ENCODE results near the gene ST6GALNAC6.

The ST6GALNAC6 gene

DNA sequence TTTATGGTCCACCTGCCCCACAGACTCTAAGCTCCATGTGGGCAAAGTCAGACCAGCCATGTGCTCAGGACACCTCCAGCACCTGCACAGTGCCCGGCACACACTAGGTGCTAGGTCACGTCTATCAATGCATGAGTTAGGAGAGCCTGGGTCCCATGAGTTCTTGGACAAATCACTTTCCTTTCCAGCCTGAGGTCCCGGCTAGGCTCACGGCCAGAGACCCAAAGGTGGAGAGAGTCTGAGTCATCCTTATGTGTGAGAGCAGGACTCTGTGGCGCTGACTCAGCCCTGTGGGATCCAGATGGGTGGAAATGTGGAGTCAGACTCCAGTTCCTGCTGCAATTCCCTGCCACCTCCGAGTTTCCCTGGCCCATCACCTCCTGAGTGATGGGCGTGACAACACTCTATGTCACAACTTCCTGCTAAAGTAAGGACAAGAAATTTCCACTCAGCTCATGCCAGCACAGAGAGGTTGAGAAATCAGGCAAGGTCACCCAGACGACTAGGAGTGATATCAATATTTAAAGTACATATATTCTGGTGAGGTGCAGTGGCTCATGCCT, 19.9 kb upstream of the ST6GALNAC6 start:
- in situ Hi-C loops (cut with HindIII; ENCODE audit: low sequenced_read_pairs): no loop called here

DNA sequence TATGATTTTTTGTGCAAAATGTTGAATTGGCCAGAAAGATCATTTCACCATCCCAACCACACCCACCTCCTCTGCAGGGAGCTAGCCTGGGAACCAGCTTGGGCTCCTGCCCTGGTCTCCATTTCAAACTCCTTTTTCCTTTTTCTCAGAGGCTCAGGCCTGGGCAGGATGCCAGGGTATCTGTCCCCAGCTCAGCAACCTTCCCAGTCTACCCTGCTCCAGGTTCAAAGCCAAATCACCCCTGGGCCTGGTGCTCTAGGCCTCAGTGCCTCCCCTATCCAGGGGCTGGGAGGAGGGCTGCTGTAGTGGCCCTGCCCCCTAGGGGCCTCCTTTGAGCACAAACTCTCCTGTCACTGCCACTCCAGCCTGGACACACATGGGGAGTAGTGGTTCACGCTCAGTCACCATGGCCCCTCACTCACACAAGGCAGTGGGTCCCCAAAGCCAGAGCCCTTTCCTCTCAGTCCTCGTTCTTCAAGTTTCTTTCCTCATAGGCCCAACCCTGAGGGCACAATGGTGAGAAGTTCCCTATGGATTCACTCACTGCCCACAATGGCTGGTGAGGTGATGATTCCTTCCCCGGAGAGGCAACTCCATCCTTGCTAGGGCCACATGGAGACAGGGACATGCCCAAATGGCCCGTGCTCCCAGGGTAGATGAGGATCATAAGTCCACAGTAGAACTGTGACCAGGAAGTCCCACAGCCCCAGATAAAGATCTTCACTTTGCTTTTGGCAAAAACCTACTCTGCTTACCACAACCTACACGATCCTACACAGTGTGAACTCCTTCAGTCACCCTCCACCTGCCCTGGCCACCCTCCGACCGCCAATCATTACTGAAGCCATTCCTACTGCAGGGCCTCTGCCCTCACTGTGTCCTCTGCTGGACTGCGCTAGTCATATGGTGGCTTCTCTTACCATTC, 19.0 kb upstream of the ST6GALNAC6 start:
- in situ Hi-C loops (cut with HindIII; ENCODE audit: low sequenced_read_pairs): no loop called here

DNA sequence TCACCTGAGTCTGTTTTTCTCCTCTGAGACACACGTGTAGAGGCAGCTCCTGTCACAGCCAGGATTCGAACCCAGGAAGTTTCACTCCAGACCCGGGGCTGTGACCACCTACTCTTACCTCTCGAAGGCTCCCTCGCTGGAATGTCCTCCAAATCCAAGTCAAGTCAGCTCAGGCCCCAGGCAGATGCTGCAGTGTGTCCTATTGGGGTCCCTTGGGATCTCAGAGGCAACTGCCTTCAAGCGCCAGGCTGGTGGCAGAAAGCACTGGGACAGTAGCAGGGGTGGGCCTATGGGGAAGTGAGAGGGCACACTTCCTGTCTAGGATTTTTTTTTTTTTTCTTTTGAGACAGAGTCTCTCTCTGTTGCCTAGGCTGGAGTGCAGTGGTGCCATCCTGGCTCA, 18.2 kb upstream of the ST6GALNAC6 start:
- in situ Hi-C loops (cut with HindIII; ENCODE audit: low sequenced_read_pairs): no loop called here

DNA sequence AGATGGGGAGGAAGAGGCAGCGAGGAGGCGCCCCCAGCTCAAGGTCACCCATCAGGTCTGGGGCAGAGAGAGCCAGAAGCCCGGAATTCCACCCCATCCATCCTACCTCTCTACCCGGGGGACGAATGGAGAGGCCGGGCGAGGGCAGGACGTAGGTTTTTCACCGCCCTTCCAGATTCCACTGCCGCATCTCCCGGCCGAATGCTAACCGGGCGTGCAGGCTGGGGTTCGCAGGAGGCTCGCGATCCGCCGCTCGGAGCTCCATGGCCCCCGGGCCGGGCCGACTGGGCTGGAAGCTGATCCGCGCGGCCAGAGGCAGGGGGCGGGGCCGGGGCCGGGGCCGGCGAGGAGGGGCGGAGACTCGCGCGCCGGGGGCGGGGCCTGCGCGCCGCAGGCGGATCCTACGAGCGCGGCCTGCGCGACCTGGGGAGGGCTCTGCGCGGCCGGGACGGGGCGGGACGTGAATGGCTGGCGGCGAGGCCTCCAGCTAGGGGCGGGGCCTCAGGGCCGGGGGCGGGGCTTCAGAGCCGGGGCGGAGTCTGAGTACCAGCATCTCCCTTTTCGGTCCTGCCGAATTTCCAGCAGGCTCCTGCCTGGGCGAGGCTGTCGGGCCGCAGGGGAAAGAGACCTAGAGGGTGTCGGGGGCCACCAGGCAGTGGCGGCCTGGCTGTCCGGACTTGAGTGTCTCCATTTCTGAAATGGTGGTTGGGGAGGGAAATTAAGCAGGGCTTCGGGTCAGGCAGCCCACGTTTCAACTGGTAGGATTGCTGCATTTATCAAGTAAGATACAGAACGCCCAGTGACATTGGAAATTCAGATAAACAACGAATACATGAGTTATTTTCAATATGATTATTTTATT, 17.5 kb upstream of the ST6GALNAC6 start, which contains the start of gene ST6GALNAC4:
Gene ST6GALNAC4 (minus strand): TSS at position 322 of the 862 bp plus-strand sequence. CDS start 622 bp downstream, outside the sequence.
- in situ Hi-C loops (cut with HindIII; ENCODE audit: low sequenced_read_pairs): no loop called here

DNA sequence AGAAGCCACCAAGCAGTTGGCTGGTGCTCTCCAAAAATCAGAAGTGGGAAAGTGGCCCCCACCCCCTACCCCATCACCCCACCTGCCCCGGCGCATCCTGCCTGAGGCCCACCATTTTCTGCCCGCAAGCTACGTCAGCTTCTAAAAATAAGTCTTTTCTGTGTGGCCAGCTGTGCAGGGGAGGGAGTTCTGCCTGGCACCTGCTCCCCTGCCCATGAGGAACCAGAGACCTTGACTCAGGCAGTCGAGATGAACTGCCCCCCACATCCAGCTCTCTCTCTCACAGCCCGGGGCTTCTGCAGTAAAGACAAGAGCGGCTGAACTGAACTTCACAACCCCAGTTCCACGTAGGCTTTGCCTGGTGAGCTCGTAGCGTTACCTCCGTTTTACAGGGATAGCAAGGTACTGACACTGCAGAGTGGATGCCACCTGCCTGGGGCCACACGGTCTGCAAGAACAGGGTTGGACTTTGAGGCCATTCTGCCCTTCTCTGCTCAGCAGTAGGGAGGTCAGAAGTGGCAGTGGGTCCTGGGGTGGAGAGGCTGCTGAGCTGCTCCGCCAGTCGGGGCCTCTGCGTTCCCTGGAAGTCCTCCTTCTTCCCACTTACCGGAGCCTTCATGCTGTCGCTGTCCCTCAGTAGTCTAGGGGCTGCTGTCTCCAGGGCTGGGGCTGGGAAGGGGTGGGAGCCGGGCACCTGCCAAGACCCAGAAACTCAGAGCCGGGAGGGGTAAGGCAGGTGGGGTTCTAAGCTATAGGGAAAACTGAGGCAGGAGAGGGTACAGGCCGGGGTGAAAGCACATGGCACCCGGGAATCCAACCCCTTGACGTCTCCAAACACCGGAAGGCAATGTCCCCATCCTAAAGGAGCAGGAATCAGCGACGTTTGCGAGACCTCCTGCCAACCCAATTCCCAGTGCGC, 16.7 kb upstream of the ST6GALNAC6 start:
- in situ Hi-C loops (cut with HindIII; ENCODE audit: low sequenced_read_pairs): no loop called here

DNA sequence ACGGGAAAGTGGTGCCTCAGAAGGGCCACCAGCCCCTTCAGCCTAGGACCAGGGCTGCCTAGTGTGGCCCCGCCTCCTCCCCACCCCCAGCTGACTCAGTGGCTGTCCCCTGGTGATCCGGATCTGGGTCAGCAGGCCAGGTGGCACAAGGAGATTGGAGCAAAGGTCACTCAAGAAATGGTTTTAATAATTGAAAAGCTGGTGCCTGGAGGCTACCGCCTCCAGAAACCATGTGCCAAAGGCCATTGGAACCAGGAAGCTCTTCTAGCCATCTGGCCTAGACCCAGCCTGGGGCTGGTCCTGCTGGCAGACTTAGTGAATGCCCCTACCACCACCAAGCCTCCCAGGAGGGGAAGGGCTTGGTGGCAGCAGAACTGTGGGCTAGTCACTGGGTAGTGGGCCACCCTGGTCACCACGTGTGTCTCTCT, 15.9 kb upstream of the ST6GALNAC6 start:
- in situ Hi-C loops (cut with HindIII; ENCODE audit: low sequenced_read_pairs): no loop called here

DNA sequence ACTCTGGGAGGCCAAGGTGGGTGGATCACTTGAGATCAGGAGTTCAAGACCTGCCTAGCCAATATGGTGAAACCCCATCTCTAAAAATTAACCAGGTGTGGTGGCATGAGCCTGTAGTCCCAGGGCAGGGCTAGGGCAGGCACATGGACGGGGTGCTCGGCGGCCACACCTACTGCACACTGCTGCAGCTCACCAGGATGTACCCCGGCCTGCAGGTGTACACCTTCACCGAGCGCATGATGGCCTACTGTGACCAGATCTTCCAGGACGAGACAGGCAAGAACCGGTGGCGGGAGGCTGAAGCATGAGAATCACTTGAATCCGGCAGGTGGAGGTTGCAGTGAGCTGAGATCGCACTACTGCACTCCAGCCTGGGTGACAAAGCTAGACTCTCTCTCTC, 14.3 kb upstream of the ST6GALNAC6 start:
- in situ Hi-C loops (cut with HindIII; ENCODE audit: low sequenced_read_pairs): no loop called here

DNA sequence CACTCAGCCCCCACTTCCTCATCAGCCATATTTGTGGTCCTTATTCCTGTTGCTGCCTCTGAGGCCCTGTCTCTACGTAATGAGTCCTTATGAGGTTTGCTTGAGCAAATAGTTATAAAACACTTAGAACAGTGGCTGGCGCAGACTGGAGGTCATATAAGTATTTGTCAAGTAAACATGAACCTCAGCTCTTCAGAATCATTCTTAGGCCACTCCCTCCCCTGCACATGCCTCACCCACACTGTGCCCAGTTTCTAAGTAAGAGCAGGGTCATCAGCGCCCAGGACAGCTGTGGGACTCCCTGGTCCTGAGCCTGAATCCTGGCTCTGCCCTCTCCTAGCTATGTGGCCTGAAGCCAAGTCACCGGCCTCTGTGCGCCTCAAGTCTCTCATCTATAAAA, 13.5 kb upstream of the ST6GALNAC6 start:
- in situ Hi-C loops (cut with HindIII; ENCODE audit: low sequenced_read_pairs): no loop called here

DNA sequence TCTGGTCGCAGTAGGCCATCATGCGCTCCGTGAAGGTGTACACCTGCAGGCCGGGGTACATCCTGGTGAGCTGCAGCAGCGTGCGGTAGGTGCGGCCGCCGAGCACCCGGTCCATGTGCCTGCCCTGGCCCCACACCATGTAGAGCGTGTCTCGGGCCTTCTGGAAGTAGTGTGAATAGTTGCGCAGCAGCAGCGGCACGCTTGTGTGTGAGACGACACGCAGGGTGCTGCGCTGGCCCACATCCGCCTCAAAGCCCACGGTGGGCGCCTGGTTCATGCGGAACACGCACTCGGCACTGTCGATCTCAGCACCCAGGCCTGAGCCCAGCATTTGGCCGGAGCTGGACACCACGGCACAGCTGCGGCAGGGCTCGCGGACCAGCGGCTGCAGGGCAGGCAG, 12.9 kb upstream of the ST6GALNAC6 start:
- in situ Hi-C loops (cut with HindIII; ENCODE audit: low sequenced_read_pairs): no loop called here

DNA sequence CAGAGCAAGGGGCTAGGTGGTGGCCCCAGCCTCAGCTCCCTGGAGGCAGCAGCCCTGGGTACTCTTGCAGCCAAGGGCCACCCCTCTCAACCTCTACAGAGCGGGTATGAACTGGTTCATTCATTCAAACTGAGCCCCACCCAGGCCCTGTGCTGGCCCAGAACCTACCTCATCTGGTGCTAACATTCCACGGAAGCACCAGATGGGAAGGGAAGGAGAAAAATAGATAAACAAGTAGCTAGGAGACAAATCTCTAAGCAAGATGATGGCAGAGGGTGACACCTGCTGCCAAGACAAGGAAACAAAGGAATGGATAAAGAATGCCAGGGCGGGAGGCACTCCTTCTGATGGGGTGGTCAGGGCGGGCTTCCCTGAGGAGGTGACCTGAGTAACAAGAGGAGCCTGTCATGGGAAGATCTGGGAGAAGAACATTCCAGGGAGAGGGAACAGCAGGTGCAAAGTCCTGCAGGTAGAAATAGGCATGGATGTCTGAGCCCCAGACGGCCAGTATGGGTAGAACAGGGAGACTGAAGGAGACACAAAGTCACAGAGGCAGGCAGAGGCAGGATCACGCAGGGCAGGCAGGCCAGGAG, 11.3 kb upstream of the ST6GALNAC6 start:
- in situ Hi-C loops (cut with HindIII; ENCODE audit: low sequenced_read_pairs): no loop called here

DNA sequence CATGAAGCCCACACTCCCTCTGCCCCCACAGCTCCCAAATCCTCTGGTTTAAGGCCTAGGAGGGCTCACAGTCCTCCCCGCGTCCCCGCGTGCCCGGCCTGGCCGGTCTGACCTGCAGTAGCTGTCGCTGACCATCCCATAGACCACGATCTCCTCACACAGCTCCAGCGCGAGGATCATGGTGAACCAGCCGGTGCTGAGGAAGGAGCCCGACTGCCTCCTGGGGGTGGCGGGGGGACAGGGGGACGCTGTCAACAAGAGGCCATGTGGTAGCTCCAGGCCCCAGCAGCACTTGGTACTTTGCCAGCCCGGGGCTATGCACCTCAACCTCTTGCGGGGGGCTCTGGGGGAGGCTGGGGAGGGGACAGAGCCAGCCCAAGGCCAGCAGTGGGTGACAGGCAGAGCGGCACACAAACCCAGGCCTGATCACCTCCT, 10.5 kb upstream of the ST6GALNAC6 start:
- in situ Hi-C loops (cut with HindIII; ENCODE audit: low sequenced_read_pairs): no loop called here

DNA sequence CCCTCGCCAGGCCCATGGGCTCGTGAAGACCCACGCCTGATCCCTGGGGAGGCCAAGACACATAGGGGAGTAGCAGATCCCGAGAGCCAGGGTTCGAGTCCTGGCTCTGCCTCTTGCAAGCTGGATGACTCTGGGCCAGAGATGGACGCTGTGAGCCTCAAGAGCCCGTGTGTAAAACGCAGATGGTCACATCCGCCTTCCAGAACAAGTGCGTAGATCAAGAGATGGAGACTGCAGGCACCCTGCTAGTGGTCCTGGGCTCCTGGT, 9.2 kb upstream of the ST6GALNAC6 start:
- in situ Hi-C loops (cut with HindIII; ENCODE audit: low sequenced_read_pairs): no loop called here

DNA sequence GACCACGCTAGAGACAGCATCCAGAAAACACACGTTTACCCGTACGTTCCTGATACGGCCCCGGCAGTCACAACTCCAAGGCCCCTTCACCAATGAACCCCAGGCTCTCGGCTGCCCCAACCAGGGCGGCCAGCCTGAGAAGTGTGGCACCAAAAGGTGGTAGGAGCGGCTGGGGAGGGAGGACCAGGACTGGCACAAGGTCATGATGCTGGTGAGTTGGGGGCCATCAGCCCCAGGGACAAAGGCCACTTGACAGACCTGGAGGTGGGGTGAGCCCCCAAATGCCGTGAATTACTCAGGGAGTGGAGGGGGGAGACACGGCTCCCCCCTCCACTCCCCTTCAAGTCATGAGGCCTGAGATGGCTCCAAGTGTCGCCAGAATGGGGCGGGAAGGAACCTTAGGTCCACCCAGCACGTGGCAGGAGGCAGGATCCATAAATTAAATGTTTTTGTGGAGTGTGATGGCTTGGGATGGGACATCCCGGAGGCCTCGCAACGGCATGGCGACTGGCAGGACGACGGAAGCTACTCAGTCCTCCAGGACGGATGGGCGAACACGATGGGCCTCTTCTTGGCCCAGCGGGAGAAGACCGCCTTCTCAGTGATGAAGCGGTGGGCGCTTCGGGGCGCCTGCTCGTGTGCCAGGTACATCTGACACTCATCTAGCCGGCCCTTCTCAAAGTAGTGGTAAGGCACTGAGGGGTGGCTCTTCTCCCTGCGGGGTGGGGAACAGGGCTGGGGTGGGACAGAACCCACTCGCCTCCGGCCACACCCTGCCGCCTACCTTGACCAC, 8.7 kb upstream of the ST6GALNAC6 start:
- in situ Hi-C loops (cut with HindIII; ENCODE audit: low sequenced_read_pairs): no loop called here

DNA sequence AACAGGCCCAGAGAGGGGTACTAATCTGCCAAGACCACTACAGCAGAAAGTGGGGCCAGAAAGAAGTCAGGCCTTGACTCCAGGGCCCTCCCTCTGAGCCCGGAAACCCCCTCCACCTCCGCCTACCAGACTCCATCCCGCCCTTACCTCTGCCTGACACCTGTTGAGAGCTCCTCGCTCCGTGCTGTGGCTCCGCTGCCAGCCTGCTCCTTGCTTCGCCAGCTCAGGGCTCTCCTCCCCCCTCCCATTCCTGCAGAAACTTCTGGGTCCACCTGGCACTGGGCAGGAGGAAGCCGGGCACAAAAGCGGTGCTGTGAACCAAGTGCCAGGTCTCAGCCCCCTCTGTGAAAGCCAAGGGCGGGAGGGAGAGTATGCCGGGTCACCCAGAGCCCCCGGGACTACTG, 6.4 kb upstream of the ST6GALNAC6 start:
- in situ Hi-C loops (cut with HindIII; ENCODE audit: low sequenced_read_pairs): no loop called here

DNA sequence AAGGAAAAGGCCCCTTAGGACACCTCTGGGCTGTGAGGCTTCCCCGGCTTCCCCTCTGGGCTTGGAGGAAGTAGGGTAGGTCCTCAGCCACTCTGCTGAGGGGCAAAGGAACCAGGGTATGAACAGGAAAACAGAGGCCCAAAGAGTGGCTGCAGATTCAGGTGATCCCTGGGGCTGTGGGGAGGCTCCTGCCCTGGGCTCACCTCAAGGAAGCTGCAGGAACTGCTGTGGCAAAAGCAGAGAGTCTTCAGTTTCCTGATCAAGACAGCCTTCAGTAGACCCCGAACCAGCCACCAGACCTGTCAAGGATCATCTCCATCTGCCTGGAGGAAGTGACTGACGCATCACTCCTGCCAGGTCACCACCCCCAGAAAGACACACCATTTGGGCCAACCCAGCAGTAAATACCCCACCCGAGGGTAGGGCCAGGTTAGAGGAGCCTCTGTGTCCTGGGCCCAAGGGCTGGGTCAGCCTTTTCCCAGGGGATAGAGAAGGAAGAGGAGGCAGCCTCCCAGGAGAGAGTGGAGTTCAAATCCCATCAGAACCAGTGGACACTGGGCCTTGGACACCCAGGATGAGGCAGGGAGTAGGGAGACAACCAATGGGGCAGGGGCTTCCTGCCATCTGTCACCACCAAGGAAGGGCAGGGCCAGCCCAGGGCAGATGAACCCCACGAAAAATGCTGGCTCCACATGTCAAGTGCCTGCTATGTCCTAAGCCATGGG, 5.8 kb upstream of the ST6GALNAC6 start:
- in situ Hi-C loops (cut with HindIII; ENCODE audit: low sequenced_read_pairs): no loop called here

DNA sequence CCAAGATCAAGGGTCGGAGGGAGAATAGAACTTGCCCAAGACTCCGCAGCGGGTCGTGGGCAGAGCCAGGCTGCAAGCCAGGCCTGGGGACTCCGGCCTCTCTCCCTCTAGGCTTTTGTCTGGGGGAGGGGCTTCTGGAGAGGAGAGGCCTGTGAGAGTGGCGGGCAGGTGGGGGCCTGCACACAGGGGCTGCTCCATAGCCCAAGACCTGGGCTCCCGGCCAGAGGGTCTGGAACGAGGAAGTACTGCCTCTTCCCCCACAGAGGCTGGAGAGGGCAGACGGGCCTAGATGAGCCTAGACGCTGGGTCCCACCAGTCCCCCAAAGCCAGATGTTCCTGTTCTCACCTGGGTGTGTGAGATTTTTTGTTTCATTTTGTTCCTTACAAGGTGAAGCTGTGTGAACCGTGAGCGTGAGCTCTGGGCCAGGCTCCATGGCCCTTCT, 5.2 kb upstream of the ST6GALNAC6 start:
- in situ Hi-C loops (cut with HindIII; ENCODE audit: low sequenced_read_pairs): no loop called here

DNA sequence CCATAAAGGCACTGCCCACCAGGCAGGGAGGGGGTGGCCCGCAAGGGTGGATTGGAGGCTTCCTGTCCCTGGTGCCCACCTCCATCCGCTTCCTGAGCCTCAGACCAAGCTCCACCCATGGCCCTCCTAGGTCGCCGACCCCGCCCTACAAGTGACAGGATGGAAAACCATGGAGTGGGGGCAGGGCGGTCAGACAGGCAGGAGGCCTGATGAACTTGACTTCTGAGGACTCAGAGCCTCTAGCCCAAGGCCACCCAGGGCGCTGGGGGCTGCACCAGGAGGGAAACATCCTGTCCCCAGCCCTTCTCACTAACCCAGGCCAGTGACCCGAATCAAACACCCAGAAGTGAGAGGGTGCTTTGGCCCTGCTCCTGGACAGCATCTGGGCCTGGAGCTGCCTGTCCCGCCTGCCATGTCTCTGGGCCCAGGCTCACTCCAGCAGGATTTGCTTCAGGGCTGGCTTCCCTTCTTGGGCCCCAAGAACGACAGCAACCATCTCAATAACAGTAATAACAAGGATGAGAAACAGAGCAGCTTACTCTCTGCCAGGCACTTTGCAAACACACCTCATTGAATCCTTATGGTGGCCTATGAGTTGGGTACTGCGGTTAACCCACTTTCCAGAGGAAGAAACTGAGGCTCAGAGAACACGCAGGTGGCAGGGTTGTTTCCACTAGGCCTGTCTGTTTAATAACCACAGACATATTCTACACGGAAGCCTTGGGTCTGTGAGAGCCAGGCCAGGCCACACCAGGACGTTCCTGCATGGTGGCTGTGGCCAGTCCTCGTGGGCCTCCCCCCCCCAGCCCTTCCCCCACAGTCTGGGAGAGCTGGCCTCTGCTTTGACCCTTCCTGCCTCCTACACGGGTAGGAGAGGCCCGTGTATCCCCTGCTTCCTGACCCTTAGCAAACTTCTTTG, 4.4 kb upstream of the ST6GALNAC6 start:
- in situ Hi-C loops (cut with HindIII; ENCODE audit: low sequenced_read_pairs): no loop called here
